ENCODE data around the gene DGKD. TPM values are rescaled to one million over a fixed set of nuclear protein-coding genes. Genes with fewer than 3 reads are reported as not detected.

Gene DGKD
- total and polyA plus RNA-seq, 2 donors from 2014 or later: 2.6 to 32.3 TPM

DNA sequence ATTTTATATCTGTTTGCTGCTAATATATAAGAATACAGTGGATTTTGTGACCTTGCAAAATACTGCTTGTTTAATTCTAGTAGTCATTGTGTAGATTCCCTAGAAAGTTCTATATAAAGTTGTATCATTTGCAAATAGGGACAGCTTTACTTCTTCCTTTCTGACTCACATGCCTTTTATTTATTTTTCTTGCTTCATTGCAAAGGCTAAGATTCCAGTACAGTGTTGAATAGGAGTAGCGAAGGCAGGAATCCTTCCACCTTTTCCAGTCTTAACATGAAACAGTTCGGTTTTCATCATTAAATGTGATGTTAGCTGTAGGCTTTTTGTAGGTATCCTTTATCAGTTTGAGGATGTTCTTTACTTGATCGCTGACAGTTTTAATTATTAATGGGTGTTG lies 58.1 kb downstream of the DGKD start:
- no peak for FAIRE-seq

GRCh38 chr2:233413046-233413445 lies 58.8 kb downstream of the DGKD start:
- no peak for DNase-seq
- Histone ChIP-seq H3K9me3 (ENCODE audit: control insufficient read depth in 2 of 3, insufficient read depth in 1 of 3, low read length in 3 of 3) (peaks cover 0 to 14% (median 0%) of the 10 kb centered on the region in 3 donors), H3K9ac (ENCODE audit: low read length in 3 of 3) (peak overlapping the region in 1 of 3 donors; percentile 0), H3K27me3 (ENCODE audit: control insufficient read depth, insufficient read depth, low read length) (no peaks in the 10 kb centered on the region), H3K27ac (ENCODE audit: low read depth in 2 of 2, low read length in 2 of 2) (no peak overlapping the region), H3K36me3 (ENCODE audit: control insufficient read depth in 2 of 3, insufficient read depth in 3 of 3, low read length in 3 of 3) (no peaks in the 10 kb centered on the region), H3K4me1 (ENCODE audit: control insufficient read depth in 2 of 3, insufficient read depth in 2 of 3, low read depth in 1 of 3, low read length in 3 of 3) (peaks cover 0 to 23% (median 10%) of the 10 kb centered on the region in 3 donors), H3K4me3 (ENCODE audit: low read length in 3 of 3) (no peak overlapping the region)
- FAIRE-seq: no peak
- intact Hi-C loops (cut with DNase I): no loop called here
- TF ChIP-seq, protein P1, sequence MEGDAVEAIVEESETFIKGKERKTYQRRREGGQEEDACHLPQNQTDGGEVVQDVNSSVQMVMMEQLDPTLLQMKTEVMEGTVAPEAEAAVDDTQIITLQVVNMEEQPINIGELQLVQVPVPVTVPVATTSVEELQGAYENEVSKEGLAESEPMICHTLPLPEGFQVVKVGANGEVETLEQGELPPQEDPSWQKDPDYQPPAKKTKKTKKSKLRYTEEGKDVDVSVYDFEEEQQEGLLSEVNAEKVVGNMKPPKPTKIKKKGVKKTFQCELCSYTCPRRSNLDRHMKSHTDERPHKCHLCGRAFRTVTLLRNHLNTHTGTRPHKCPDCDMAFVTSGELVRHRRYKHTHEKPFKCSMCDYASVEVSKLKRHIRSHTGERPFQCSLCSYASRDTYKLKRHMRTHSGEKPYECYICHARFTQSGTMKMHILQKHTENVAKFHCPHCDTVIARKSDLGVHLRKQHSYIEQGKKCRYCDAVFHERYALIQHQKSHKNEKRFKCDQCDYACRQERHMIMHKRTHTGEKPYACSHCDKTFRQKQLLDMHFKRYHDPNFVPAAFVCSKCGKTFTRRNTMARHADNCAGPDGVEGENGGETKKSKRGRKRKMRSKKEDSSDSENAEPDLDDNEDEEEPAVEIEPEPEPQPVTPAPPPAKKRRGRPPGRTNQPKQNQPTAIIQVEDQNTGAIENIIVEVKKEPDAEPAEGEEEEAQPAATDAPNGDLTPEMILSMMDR (IDR thresholded peaks at IDR 0.05; ENCODE audit: borderline replicate concordance, extremely low read depth, insufficient read depth): no peak

More for the DNA sequence above, 58.1 kb downstream of the DGKD start:
- Histone ChIP-seq H3K9me3 (ENCODE audit: control insufficient read depth in 2 of 3, insufficient read depth in 1 of 3, low read length in 3 of 3) (peaks cover 0 to 14% (median 0%) of the 10 kb centered on the region in 3 donors), H3K9ac (ENCODE audit: low read length in 3 of 3) (no peak overlapping the region), H3K4me3 (ENCODE audit: low read length in 3 of 3) (no peak overlapping the region), H3K36me3 (ENCODE audit: control insufficient read depth in 2 of 3, insufficient read depth in 3 of 3, low read length in 3 of 3) (no peaks in the 10 kb centered on the region), H3K4me1 (ENCODE audit: control insufficient read depth in 2 of 3, insufficient read depth in 2 of 3, low read depth in 1 of 3, low read length in 3 of 3) (peaks cover 0 to 23% (median 10%) of the 10 kb centered on the region in 3 donors), H3K27ac (ENCODE audit: low read depth in 2 of 2, low read length in 2 of 2) (no peak overlapping the region), H3K27me3 (ENCODE audit: control insufficient read depth, insufficient read depth, low read length) (no peaks in the 10 kb centered on the region)
- intact Hi-C loops (cut with DNase I): no loop called here
- no peak for DNase-seq
- TF ChIP-seq, protein P1 (IDR thresholded peaks at IDR 0.05; ENCODE audit: borderline replicate concordance, extremely low read depth, insufficient read depth): no peak

GRCh38 chr2:233413559-233414272 lies 59.4 kb downstream of the DGKD start:
- H3K9ac ChIP-seq (ENCODE audit: low read length in 3 of 3): peak overlapping the region in 1 of 3 donors; percentile 14
- DNase-seq (peak in 2 of 5 donors; percentile 53 to 84), FAIRE-seq (no peak)
- H3K9me3 ChIP-seq (ENCODE audit: control insufficient read depth in 2 of 3, insufficient read depth in 1 of 3, low read length in 3 of 3): peaks cover 0 to 14% (median 0%) of the 10 kb centered on the region in 3 donors
- TF ChIP-seq, protein P1 (IDR thresholded peaks at IDR 0.05; ENCODE audit: borderline replicate concordance, extremely low read depth, insufficient read depth): no peak
- intact Hi-C loops (cut with DNase I): no loop called here
- peak overlapping the region in 1 of 2 donors; percentile 58 for H3K27ac ChIP-seq (ENCODE audit: low read depth in 2 of 2, low read length in 2 of 2)
- no peaks in the 10 kb centered on the region for H3K27me3 ChIP-seq (ENCODE audit: control insufficient read depth, insufficient read depth, low read length)
- no peaks in the 10 kb centered on the region for H3K36me3 ChIP-seq (ENCODE audit: control insufficient read depth in 2 of 3, insufficient read depth in 3 of 3, low read length in 3 of 3)
- H3K4me1 ChIP-seq (ENCODE audit: control insufficient read depth in 2 of 3, insufficient read depth in 2 of 3, low read depth in 1 of 3, low read length in 3 of 3): peaks cover 0 to 22% (median 11%) of the 10 kb centered on the region in 3 donors
- no peak overlapping the region for H3K4me3 ChIP-seq (ENCODE audit: low read length in 3 of 3)

Data from kidney (tissue), 14 donors.